Activated naive CD8-positive, alpha-beta T cell treated with anti-CD3 and anti-CD28 coated beads, Interleukin-2, amount 50 U/mL, for 16 hours (primary cell): ENCODE results near the gene CFAP97D2.
A peak's percentile ranks its signal among the peaks of the same experiment; 100 is the strongest.

Experiments used
- DNase-seq: peaks from one replicate; pipeline ENCODE4 v3.0.0-alpha.2; 2020; ENCODE audit warnings: low read depth, low spot score

CFAP97D2 gene

DNA sequence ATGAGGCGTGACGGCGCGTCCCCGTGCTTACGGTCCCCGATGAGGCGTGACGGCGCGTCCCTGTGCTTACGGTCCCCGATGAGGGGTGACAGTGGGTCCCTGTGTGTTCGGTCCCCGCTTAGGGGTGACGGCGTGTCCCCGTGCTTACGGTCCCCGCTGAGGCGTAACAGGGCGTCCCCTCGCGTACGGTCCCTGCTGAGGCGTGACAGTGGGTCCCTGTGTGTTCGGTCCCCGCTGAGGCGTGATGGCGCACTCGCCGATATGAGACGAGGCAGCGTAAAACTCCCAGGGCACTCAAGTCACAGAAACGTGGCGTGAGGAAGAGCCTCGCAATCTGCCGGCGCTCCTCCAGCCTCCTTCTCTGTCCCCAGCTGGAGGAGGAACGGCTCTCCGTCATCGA, 20.9 kb downstream of the CFAP97D2 start:
- no peak for DNase-seq

DNA sequence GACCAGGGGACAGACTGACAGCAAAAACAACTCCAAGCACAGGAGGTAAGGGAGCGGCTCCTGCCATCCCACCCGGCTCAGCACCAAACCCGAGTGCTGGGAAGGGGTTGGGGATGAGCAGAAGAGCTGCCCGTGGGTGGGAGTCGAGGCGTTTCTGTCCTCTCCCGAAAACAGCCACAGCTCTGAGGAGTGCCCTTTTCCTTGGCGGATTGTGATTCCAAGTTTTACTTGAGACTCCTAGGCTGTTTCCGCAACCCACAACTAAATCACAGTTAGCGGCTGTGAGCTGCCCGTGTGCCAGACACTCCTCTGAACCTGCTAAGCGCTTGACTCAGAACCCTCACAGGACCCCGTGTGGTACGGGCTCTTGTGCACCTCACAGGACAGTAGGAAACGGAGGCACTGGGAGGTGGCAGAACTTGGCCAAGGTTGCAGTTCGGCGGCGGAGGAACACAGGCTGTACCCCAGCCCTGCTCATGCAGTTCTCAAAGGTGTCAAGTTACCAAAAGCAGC, 21.4 kb downstream of the CFAP97D2 start:
- DNase-seq = no peak

DNA sequence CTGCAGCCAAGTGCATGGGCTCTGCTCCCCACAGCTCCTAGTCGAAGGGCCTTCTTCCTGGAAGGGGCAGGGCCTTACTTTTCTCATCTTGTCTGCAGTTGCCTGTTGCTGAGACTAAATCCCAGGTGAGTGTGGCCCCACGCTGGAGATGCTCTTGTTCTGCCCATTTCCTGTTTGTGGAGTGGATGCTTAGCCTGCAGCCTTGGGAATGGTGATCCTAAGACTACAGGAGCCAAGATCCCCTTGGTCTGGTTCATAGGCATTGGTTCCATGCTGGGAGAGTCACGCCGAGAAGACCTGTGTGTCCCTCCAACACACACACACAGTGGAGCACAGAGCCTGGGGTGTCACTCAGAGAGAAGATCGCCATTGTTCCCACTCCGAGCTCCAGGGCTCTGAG, 23.5 kb downstream of the CFAP97D2 start:
- no peak for DNase-seq

DNA sequence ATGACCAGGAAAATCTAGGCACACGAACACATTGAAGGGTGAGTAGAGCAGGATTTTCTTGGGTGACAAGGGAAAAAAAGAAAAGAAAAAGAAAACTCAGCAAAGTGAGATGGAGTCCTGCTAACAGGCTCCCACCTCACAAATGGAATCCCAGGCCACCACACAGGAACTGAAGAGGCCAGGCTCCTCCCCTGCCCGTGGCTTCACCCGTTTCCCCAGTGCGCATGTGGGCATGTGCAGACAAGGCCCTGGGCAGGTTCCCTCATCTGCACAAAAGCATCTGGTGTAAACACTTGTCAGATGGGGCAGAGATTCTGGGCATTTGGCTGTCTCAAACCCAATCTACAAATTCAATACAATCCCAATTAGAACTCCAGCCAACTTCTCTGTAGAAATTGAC, 24.5 kb downstream of the CFAP97D2 start:
- no peak for DNase-seq

DNA sequence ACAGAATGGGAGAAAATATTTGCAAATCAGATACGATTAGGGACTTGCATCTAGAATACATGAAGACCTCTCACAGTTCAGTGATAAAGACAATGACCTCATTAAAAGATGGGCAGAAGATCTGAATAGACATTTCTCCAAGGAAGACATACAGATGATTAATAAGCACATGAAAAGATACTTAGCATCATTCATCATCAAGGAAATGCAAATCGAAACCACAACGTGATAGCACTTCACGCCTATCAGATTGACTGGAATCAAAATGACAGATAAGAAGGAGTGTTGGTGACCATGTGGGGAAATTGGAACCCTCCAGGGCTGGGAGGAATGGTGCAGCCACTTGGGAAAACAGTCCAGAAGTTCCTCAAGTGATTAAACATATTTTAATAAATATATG, 25.8 kb downstream of the CFAP97D2 start:
- no peak for DNase-seq

DNA sequence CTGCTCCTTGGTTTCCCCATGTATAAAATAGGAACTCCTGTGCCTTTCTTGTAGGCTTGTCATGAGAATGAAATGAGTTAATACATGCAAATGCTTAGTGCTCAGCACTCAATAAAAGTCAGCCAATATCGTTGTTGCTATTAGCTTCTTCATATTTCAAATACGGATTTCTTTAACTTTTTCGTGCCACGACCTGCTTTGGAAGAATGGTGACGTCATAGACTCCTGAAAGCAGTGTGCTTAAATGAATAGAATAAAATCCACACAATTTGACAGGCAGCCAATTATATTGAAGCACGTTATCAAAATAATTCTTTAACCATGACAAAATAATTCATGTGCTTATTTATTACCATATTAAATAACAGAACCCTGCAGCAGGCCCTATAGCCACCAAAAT, 29.1 kb downstream of the CFAP97D2 start:
- DNase-seq = no peak

DNA sequence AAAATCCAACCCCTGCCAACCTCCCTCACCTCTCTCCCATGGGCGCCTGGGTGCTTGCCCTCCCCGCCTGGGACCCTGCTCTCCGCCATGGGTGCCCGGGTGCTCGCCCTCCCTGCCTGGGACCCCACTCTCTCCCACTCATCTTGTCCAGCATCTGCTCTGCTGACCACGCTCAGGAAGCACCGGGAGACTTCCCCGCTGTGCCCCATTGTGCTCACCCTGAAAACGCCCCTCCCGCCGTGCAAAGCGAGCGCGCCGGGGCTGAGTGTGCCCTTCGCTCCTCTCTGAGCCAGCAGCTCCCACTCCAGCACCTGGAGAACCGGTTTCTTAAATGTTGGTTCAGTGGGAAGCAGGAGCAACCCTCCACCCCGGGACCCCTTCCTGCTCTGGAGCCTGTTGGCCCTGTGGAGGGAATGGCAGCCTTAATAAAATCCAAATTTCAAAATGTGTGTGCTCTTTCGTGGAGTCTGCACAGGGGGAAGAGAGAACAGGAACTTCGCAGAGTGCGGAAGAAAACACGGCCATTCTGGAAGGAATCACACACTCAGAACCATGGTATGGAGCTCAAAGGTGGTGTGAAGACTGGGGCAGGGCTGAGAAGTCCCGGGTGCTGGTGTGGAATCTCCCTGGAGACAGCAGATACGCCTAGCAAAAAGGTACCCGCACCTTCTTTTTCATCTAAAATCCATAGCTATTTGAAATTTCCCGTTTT, 32.5 kb downstream of the CFAP97D2 start:
- DNase-seq = no peak

DNA sequence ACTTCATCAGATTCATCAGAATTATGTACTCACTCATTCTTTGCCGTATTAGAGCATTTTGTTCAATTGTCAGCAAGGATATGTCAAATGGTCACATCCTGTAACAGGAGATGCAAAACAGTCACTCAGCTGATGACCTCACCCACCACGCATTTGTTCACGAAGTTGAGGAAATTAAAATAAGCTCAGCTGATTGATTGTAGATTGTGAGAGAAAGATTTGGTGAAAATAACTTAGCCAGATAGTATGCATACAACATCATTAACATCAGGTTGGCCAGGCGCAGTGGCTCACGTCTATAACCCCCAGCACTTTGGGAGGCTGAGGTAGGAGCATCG, 33.1 kb downstream of the CFAP97D2 start:
- no peak for DNase-seq

DNA sequence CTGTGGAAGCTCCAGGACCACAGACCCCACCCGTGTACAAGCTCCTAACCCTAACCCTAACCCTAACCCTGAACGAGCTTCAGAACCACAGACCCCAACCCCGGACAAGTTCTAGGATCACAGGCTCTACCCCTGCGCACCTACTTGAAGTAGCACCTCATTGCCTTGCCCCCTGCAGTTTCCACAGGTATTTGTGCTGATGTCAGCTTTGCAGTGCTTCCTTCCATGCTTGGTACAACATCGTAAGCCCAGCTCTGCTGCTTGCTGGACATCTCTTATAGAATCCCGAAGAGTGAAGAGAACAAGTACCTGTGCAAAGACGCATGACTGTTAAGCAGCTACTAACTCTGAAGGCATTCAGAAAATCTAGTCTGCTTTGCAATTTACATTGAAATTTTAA, 34.9 kb downstream of the CFAP97D2 start:
- no peak for DNase-seq

DNA sequence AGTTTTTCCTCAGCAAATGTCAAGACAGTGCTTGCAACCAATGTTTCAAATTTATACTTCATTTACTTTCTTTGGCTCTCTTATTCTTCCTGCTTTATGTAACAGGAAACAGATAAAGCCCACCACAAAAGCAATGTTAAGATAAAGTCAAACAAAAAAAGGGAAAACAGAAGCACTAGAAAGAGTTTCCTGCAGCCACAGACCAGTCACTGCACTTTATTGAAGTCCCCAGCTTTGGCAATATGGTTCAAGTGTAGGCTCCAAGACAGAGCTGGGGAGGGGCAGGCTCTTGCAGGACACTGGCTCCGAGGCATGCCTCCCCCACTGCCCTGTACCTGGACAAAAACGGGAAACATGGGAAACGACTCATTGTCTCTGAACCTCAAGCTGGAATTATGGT, 40.3 kb downstream of the CFAP97D2 start:
- DNase-seq = no peak

DNA sequence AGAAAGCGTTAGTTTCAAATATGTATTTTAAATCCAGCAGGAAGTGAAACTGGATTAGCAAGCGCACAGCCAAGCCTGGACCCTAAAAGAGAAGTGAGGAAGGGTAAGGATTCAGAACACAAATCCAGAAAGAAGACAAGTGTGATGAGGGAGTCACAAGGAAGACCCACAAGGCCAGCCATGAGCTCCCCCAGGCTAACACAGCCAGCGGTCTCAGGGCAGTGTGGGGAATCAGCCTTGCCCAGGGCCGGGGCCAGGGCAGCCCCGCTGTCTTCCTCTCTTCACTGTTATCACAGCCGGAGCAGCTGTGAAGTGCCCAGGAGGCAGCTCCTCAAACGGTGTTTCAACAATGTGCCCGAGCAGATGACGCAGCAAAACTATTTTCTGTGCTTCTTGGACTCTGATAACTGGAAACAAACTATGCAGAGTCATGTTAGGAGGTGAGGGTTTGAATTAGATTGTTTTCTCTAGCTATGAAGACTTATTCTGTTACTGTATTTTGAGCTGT, 43.5 kb downstream of the CFAP97D2 start:
- DNase-seq = no peak

DNA sequence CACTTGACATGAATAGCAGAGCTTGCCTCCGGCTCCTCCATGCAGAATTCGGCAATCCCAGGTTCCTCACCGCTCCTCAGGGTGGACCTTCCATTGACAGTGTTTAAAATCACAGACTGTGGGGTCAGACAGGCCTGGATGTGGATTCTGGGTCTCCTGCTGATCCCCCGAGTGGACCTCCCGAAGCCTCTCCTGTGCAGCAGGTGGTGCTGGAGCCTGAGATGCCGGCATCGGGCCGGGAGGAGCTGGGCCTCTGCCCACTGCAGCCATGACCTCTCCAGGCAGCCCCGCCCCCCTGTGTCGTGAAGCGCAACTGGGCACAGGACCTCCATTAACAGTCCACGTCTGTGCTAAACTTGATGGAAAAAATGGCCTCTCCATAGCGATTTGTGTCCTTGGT, 45.1 kb downstream of the CFAP97D2 start:
- DNase-seq = no peak

DNA sequence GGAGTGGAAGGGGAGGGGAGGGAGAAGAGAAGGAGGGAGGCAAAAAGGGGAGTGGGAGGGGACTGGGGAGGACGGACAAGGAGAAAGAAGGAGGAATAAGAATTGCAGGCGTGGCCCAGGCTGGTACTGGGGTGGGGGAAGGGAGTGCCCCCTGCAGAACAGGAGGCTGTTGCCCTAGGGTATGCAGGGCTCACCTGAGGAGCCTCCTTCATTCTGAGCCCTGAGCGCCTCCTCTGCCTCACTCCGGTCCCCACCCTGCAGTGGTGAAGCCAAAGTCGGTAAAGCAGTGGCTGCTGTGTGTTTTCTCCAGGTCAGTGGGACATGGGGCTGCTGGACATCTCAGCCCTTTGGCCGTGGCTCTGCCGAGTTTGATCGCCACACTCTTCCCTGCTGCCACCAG, 46.6 kb downstream of the CFAP97D2 start:
- DNase-seq = no peak

DNA sequence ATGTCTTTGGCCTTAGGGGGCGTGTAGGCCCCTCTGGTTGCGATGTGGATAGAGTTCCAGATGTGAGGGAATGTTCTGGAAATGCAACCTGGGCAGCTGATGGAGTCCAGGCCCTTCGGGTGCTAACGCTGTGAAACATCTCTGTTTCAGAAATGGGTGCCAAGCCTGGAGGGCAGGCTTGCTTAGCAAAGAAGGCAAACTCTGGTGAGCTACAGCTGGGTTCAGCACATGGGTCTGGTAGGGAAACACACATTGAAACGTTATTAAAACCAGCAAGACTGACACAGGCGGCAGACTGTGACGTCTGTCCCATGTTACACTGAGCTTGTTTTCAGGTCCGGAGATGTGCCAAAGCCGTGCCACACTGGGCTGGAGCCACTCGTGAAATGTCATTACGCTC, 47.0 kb downstream of the CFAP97D2 start:
- DNase-seq = no peak

DNA sequence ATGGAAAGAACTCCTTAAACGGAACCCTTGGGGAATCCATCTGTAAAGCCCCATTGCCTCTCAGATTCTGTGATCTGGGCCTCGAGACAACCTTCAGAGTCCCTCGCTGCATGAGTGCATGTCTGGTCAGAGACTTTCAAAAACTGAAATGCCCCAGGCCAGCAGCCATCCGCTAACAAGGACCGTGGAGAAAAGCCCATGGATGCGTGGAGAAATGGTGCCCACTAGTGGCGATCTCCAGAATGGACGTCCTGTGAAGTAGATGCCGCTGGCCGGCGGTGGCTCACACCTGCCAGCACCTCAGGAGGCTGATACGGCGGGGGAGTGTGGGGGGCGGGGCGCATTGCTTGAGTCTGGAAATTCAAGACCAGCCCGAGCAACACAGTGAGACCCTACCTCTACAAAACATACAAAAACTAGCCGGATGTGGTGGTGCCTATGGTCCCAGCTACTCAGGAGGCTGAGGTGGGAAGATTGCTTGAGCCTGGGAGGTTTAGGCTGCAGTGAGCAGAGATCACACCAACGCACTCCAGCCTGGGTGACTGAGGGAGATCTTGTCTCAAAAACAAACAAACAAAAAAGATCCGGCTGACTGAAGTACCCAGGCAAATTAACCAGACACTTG, 47.8 kb downstream of the CFAP97D2 start:
- peak; percentile 65 for DNase-seq

DNA sequence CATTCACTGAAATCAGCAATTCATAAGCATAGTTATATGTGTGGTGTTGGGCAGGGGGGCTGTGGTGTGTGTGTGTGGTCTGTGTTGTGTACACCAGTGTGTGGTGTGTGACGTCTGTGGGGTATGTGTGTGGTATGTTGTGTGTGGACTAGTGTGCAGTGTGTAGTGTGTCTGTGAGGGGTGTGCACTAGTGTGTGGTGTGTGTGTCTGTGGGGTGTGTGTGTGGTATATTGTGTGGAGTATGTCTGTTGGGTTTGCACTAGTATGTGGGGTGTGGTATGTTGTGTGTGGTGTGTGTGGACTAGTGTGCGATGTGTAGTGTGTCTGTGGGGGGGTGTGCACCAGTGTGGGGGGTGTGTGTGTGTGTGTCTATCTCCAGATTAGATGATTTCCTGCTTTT, 48.5 kb downstream of the CFAP97D2 start:
- no peak for DNase-seq

DNA sequence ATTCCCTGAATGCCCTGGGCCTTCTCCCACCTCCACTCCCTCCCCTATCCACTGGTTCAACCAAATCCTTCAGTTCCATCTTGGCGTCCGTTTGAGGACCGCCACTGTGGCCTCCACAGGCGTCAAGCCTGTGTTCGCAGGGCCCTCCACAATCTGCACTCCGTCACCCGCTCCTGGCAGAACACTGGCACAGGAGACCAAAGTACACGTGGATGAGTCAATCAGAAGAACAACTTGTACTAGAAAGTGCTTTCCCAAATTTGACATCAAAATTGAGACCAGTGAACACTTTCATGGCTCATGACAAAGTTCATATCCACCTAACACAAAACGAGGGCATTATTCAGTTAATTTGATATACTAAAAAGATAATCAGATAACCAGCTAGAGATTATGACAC, 49.1 kb downstream of the CFAP97D2 start:
- DNase-seq = no peak

DNA sequence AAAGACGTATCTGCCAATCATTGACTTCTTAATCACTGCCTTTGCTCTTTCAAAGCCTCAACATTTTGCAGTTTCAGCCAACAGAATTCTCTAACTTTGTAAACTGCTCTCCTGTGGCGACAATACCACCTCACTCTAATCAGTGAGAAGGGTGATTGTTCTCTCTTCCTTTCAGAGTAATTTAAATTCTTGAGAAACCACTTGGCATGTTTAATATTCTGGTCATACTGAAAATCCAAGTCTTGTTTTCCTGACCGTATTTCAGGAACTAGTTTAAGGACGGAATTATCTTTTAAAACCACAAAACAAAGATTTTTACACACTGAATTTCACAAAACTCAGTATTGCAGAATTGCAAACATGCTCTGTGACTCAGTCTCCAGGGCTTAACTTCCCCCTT, 50.4 kb downstream of the CFAP97D2 start:
- DNase-seq = no peak

DNA sequence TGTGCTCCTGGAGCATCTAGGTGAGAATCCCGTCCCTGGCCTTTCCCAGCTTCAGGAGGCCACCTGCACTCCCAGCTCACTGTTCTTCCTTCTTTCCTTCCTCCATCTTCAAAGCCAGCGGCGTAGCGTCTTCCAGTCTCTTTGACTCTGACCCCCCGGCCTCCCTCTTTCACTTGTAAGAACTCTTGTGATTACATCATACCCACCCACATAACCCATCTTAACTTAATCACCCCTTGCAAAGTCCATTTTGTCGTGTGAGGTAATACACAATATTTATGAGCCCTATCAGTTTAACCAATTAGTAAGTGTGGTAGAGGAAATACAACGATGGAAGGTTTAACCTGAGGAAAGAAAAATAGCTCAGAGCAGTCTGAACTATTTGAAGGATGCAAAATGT, 51.1 kb downstream of the CFAP97D2 start:
- DNase-seq = no peak

DNA sequence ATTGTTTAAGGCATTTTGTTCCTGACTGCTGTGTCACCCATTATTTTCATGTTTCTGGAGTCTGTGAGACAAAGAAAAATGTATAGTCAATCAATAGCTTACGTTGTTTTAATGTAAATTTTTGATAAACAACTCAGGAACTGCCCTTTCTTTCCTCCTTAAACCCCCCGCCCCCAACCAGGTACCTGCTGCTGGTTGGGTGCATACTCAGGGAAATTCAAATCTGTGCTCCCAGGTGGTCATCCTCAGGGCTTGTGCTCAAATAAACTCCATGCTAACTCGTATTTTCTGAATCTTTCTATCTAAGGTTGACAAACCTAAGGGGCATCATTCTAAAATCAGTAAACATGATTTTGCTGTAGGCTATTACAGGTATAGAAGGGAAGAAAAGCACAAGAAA, 51.5 kb downstream of the CFAP97D2 start:
- DNase-seq = no peak

DNA sequence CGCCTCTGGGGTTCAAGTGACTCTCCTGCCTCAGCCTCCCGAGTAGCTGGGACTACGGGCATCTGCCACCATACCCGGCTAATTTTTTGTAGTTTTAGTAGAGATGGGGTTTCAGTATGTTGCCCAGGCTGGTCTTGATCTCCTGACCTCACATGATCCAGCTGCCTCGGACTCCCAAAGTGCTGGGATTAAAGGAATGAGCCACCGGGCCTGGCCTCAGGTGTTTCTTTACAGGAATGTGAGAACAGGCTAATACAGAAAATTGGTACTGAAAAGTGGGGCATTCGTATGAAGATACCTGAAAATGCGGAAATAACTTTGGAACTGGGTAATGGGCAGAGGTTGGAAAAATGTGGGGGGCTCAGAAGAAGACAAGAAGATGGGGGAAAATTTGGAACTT, 52.8 kb downstream of the CFAP97D2 start:
- DNase-seq = no peak

DNA sequence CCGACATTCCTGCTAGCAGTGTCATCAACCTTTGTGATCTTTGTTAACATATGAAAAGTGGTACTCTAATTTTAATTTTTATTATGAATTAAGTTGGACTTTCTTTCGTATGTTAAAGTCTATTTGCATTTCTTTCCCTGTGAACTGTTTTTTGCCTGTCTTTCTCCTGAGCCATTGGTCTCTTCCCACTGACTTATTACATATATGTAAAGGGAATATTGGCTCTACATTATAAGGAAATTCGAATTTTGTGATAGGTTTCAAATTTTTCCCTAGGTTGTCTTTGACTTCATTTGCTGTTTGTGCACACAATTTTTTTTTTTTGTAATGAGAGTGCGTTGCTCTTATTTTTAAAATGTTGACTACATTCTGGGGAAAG, 55.2 kb downstream of the CFAP97D2 start:
- DNase-seq = no peak

DNA sequence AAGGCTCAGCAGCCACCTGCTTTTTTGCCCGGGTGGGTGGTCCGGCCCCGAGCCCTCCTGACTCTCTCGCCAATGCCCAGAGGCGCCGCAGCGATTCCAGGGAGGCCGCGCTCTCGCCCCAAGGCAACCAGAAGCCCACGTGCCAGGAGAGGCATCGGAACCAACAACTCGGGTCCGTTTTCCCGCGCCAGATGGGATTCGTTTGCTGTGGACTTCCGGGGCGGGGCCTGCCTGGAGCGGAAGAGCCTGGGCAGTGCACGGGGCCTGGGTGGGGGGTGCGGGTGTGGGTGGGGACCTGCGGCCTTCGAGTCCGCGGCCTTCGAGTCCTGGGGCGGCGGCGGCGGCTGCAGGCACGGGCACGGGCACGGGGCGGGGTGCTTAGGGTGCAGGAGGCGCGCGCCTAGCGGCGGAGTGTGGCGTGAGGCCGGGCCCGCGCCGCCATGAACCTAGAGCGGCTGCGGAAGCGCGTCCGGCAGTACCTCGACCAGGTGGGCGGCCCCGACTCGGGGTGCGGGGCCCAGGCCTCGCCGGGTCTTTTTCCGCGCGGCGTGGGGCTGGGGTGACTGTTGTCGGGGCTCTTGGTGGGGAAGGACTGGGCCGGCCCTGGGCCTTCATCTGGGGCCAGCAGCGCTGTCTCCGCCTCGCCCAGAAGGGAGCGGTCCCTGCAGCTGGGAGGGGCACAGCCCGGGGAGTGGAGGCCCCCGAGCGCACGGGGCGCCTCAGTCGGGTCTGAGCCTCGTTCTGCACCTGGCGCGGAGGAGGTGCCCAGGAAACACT, 55.8 kb downstream of the CFAP97D2 start, which contains the start of gene CDC16:
TSS of gene CDC16 (plus strand) at position 253 of the 777 bp plus-strand sequence. CDS start at position 441, 188 bp downstream.
- peak; percentile 87 for DNase-seq
